Suprapubic skin (tissue), 3 donors: Measurements from ENCODE around the gene CREB3L1.

Experiments
- POLR2A ChIP-seq, 2 donors: fragments of 450-650 bp; IDR thresholded peaks; one replicate each; pipeline ENCODE4 v1.6.1; 2017; ENCODE audit warnings: antibody characterized with exemption in 2 of 2, mild to moderate bottlenecking in 2 of 2, moderate library complexity in 2 of 2
- TF ChIP-seq, protein P1 (sequence below), 2 donors: fragments of 200-600 bp in 1 of 2; fragments of 450-650 bp in 1 of 2; sonication (generic) in 1 of 2; IDR thresholded peaks; one replicate each; pipeline ENCODE4 v1.5.1; 2016 to 2019; ENCODE audit warnings: antibody characterized with exemption in 2 of 2, mild to moderate bottlenecking in 1 of 2, moderate library complexity in 1 of 2

DNA sequence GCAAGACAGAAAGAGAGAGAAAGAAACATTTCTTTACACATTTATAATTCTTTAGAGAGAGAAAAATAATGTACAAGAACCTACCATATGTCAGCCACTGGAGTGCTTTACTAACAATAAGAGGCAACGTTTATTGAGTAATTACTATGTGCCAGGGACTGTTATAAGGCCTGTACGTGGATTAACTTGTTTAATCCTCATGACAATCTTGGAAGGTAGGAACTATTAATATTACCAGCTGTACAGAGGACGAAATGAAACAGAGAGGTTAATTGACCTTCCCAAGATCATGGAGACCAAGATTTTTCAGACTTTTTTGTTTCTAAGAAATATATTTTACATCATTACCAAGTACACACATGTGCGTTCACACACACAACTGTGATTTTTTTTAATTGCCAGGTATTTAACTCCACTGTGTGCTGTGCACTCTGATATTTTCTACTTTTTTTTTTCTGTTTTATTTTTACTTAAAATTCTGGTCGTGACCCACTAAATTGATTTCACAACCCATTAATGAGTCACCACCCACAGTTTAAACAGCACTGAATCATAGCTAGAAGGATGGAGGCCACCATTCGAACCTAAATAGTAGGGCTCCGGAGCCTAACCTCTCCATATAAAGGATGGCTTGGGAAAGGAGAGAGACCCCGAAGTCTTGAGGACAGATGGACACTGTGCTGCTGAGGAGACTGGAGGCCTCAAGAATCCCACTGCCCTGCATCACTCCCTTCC, 21.4 kb downstream of the CREB3L1 start:
- TF ChIP-seq, protein P1, sequence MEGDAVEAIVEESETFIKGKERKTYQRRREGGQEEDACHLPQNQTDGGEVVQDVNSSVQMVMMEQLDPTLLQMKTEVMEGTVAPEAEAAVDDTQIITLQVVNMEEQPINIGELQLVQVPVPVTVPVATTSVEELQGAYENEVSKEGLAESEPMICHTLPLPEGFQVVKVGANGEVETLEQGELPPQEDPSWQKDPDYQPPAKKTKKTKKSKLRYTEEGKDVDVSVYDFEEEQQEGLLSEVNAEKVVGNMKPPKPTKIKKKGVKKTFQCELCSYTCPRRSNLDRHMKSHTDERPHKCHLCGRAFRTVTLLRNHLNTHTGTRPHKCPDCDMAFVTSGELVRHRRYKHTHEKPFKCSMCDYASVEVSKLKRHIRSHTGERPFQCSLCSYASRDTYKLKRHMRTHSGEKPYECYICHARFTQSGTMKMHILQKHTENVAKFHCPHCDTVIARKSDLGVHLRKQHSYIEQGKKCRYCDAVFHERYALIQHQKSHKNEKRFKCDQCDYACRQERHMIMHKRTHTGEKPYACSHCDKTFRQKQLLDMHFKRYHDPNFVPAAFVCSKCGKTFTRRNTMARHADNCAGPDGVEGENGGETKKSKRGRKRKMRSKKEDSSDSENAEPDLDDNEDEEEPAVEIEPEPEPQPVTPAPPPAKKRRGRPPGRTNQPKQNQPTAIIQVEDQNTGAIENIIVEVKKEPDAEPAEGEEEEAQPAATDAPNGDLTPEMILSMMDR (IDR thresholded peaks at IDR 0.05): no peak
- TF ChIP-seq POLR2A (IDR thresholded peaks at IDR 0.05): no peak
